Measurements from ENCODE around the gene GRIP1.

DNA sequence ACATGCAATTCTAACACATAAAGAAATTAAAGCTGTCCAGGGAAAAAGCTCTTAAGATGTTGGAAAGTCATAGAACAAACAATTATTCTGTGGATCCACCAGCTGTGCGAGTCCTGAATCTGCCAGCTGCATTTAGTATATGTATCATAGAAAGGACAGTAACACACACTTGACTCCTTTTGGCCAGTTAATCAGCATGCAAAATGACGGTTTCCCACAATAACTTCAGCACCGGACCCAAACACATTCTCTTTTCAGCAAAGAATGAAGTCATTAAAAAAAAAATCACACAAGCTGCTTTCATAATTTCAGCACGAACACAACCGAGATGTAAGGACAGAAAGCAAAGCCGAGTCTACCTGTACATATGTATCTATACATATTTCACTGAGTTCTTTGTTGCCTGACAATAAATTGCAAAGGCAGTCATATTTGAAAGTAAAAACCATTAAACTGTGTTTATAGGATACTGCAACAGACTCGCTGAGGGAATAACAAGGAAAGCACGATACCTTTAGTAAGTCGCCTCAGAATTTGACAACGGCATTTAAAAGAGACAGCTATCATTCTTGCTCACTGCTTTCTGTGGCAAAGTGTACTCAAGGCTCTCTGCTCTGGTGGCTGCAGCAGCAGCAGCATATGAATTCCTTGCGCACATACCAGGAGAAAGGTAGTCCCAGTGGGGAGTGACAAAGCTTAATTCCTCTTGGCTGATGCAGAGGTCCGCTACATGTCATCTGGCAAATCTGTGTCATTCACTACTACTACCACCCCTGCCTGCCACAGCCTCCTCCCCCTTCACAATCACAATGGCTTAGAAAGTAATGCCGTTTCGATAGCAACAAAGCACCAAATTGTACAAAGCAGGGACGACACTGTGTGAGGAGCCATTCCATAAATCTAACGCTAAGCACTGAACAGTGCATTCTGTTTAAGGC is at the start of gene GRIP1:
- TF ChIP-seq, protein P1, sequence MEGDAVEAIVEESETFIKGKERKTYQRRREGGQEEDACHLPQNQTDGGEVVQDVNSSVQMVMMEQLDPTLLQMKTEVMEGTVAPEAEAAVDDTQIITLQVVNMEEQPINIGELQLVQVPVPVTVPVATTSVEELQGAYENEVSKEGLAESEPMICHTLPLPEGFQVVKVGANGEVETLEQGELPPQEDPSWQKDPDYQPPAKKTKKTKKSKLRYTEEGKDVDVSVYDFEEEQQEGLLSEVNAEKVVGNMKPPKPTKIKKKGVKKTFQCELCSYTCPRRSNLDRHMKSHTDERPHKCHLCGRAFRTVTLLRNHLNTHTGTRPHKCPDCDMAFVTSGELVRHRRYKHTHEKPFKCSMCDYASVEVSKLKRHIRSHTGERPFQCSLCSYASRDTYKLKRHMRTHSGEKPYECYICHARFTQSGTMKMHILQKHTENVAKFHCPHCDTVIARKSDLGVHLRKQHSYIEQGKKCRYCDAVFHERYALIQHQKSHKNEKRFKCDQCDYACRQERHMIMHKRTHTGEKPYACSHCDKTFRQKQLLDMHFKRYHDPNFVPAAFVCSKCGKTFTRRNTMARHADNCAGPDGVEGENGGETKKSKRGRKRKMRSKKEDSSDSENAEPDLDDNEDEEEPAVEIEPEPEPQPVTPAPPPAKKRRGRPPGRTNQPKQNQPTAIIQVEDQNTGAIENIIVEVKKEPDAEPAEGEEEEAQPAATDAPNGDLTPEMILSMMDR (IDR thresholded peaks at IDR 0.05; ENCODE audit: insufficient read depth, low read length), result no peak
- TF ChIP-seq, protein P2, sequence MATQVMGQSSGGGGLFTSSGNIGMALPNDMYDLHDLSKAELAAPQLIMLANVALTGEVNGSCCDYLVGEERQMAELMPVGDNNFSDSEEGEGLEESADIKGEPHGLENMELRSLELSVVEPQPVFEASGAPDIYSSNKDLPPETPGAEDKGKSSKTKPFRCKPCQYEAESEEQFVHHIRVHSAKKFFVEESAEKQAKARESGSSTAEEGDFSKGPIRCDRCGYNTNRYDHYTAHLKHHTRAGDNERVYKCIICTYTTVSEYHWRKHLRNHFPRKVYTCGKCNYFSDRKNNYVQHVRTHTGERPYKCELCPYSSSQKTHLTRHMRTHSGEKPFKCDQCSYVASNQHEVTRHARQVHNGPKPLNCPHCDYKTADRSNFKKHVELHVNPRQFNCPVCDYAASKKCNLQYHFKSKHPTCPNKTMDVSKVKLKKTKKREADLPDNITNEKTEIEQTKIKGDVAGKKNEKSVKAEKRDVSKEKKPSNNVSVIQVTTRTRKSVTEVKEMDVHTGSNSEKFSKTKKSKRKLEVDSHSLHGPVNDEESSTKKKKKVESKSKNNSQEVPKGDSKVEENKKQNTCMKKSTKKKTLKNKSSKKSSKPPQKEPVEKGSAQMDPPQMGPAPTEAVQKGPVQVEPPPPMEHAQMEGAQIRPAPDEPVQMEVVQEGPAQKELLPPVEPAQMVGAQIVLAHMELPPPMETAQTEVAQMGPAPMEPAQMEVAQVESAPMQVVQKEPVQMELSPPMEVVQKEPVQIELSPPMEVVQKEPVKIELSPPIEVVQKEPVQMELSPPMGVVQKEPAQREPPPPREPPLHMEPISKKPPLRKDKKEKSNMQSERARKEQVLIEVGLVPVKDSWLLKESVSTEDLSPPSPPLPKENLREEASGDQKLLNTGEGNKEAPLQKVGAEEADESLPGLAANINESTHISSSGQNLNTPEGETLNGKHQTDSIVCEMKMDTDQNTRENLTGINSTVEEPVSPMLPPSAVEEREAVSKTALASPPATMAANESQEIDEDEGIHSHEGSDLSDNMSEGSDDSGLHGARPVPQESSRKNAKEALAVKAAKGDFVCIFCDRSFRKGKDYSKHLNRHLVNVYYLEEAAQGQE (IDR thresholded peaks at IDR 0.05; ENCODE audit: insufficient replicate concordance, low read depth), result no peak
- no peak for TF ChIP-seq GABPA (IDR thresholded peaks at IDR 0.05; ENCODE audit: low read depth)
